Spinal cord (tissue), 10 donors: ENCODE results near the gene FAP. TPM values are rescaled to one million over a fixed set of nuclear protein-coding genes. Genes with fewer than 3 reads are reported as not detected.
A peak's percentile ranks its signal among the peaks of the same experiment; 100 is the strongest.

ENCODE experiments used
- DNase-seq, 6 donors: peaks; one replicate each; pipeline versions ENCODE4 v3.0.0 to v3.0.0-alpha.2; 2013 to 2015; ENCODE audit warnings: low spot score in 6 of 6, low read depth in 4 of 6
- H3K27ac ChIP-seq: one replicate; pipeline ENCODE4 v1.5.1; 2013; ENCODE audit warnings: low read depth, low read length, control low read depth
- H3K27me3 ChIP-seq: one replicate; pipeline ENCODE4 v1.6.1; 2013; ENCODE audit warnings: low read length; ENCODE audit not compliant: control insufficient read depth, insufficient read depth
- H3K36me3 ChIP-seq: one replicate; pipeline ENCODE4 v1.6.1; 2013; ENCODE audit warnings: low read length; ENCODE audit not compliant: control insufficient read depth, insufficient read depth
- H3K4me1 ChIP-seq: one replicate; pipeline ENCODE4 v1.6.1; 2013; ENCODE audit warnings: low read length; ENCODE audit not compliant: control insufficient read depth, insufficient read depth
- H3K4me3 ChIP-seq: one replicate; pipeline ENCODE4 v1.5.1; 2013; ENCODE audit warnings: low read depth, low read length, control low read depth
- H3K9me3 ChIP-seq: one replicate; pipeline ENCODE4 v1.6.1; 2013; ENCODE audit warnings: low read length; ENCODE audit not compliant: control insufficient read depth, insufficient read depth
- WGBS: methylation state at CpG from one replicate; pipeline ENCODE4 v1.1.5; 2013; ENCODE audit warnings: missing lambda C conversion rate; ENCODE audit not compliant: insufficient coverage; 5-methylcytosine and 5-hydroxymethylcytosine counted together
- polyA plus RNA-seq, 2 donors: library from polyadenylated mRNA; unstranded; fragments of 120-200 nt; gene quantifications; one replicate each; pipeline ENCODE4 v1.2.1, GENCODE V29; 2013; ENCODE audit not compliant: insufficient read length in 2 of 2
- total RNA-seq, 2 donors: library from RNA; depleted of rRNA in 1 of 2; stranded (reverse); fragments of 120-200 nt in 1 of 2; fragments of >200 nt in 1 of 2; gene quantifications; one replicate each; pipeline versions ENCODE4 v1.2.3 to v1.2.4, GENCODE V29; 2013 to 2014
- donor health status: healthy.

The FAP gene
- total and polyA plus RNA-seq, 4 donors, result 10.2 to 27.6 (median 17.3) TPM

- Histone ChIP-seq H3K27me3 (no peaks in the 10 kb centered on the region), H3K27ac (no peak overlapping the region), H3K4me3 (no peak overlapping the region), H3K36me3 (no peaks in the 10 kb centered on the region), H3K9me3 (no peaks in the 10 kb centered on the region), H3K4me1 (peaks cover 5% of the 10 kb centered on the region)
- WGBS, result 50% methylated on average over 1 of the region's 2 CpGs
- peak in 1 of 6 donors; percentile 15 for DNase-seq
These were observed 1.3 kb upstream of the FAP start for GRCh38 chr2:162244541-162245031.

- no peak for DNase-seq
- Histone ChIP-seq H3K36me3 (no peaks in the 10 kb centered on the region), H3K4me3 (no peak overlapping the region), H3K9me3 (no peaks in the 10 kb centered on the region), H3K27me3 (no peaks in the 10 kb centered on the region), H3K27ac (no peak overlapping the region), H3K4me1 (peaks cover 5% of the 10 kb centered on the region)
- no CpG with 5 or more reads among the region's 1 CpG for WGBS
These were observed 470 bp upstream of the FAP start for GRCh38 chr2:162243715-162244114.

- no CpG with 5 or more reads among the region's 5 CpGs for WGBS
- H3K9me3 ChIP-seq, result no peaks in the 10 kb centered on the region
- peak in 4 of 6 donors; percentile 13 to 81 (median 45) for DNase-seq
- H3K4me3 ChIP-seq, result peak overlapping the region; percentile 21
- peaks cover 5% of the 10 kb centered on the region for H3K4me1 ChIP-seq
- no peaks in the 10 kb centered on the region for H3K27me3 ChIP-seq
- peak overlapping the region; percentile 49 for H3K27ac ChIP-seq
- no peaks in the 10 kb centered on the region for H3K36me3 ChIP-seq
These were observed 512 bp downstream of the FAP start for GRCh38 chr2:162242586-162243280.

- no peaks in the 10 kb centered on the region for H3K36me3 ChIP-seq
- H3K27me3 ChIP-seq, result no peaks in the 10 kb centered on the region
- no CpG with 5 or more reads among the region's 1 CpG for WGBS
- H3K4me3 ChIP-seq, result no peak overlapping the region
- peaks cover 5% of the 10 kb centered on the region for H3K4me1 ChIP-seq
- no peak overlapping the region for H3K27ac ChIP-seq
- DNase-seq, result no peak
- H3K9me3 ChIP-seq, result no peaks in the 10 kb centered on the region
These were observed 1.7 kb downstream of the FAP start for GRCh38 chr2:162241571-162241970.

GRCh38 chr2:162234620-162235462, 8.4 kb downstream of the FAP start:
- H3K27me3 ChIP-seq, result no peaks in the 10 kb centered on the region
- no peak overlapping the region for H3K27ac ChIP-seq
- no peaks in the 10 kb centered on the region for H3K4me1 ChIP-seq
- H3K36me3 ChIP-seq, result no peaks in the 10 kb centered on the region
- DNase-seq, result no peak
- H3K4me3 ChIP-seq, result no peak overlapping the region
- 96% methylated on average over 25 of the region's 38 CpGs for WGBS
- H3K9me3 ChIP-seq, result no peaks in the 10 kb centered on the region

GRCh38 chr2:162233197-162233596, 10.0 kb downstream of the FAP start:
- WGBS, result no CpG with 5 or more reads among the region's 1 CpG

GRCh38 chr2:162232671-162233070, 10.6 kb downstream of the FAP start:
- no peak overlapping the region for H3K4me3 ChIP-seq
- no CpG with 5 or more reads among the region's 2 CpGs for WGBS
- no peak overlapping the region for H3K27ac ChIP-seq
- H3K36me3 ChIP-seq, result no peaks in the 10 kb centered on the region
- no peaks in the 10 kb centered on the region for H3K4me1 ChIP-seq
- DNase-seq, result no peak
- H3K9me3 ChIP-seq, result no peaks in the 10 kb centered on the region
- H3K27me3 ChIP-seq, result no peaks in the 10 kb centered on the region

More at GRCh38 chr2:162233197-162233596, 10.0 kb downstream of the FAP start:
- Histone ChIP-seq H3K36me3 (no peaks in the 10 kb centered on the region), H3K27me3 (no peaks in the 10 kb centered on the region), H3K27ac (no peak overlapping the region), H3K9me3 (no peaks in the 10 kb centered on the region), H3K4me1 (no peaks in the 10 kb centered on the region), H3K4me3 (no peak overlapping the region)
- DNase-seq, result no peak

GRCh38 chr2:162232027-162232426, 11.2 kb downstream of the FAP start:
- Histone ChIP-seq H3K27ac (no peak overlapping the region), H3K36me3 (no peaks in the 10 kb centered on the region), H3K4me1 (no peaks in the 10 kb centered on the region), H3K9me3 (no peaks in the 10 kb centered on the region), H3K27me3 (no peaks in the 10 kb centered on the region), H3K4me3 (no peak overlapping the region)
- 40% methylated on average over 1 of the region's 2 CpGs for WGBS
- no peak for DNase-seq

GRCh38 chr2:162230761-162231160, 12.5 kb downstream of the FAP start:
- H3K36me3 ChIP-seq, result no peaks in the 10 kb centered on the region
- no peaks in the 10 kb centered on the region for H3K9me3 ChIP-seq
- H3K4me3 ChIP-seq, result no peak overlapping the region
- no peak for DNase-seq
- no CpG with 5 or more reads among the region's 1 CpG for WGBS
- no peaks in the 10 kb centered on the region for H3K27me3 ChIP-seq
- H3K27ac ChIP-seq, result no peak overlapping the region
- no peaks in the 10 kb centered on the region for H3K4me1 ChIP-seq
